GM20000 (cell line): ENCODE measurements around the gene PKDREJ.
"Not testable (repeated sequence)": the region's sequence is repeated elsewhere in the genome, so short reads cannot be mapped to it uniquely, and the experiment has no call there.

ENCODE experiments used
- DNase-seq: peaks from one replicate; pipeline ENCODE4 v3.0.0; 2012; ENCODE audit warnings: low spot score
- CTCF ChIP-seq: IDR thresholded peaks from 2 replicates; pipeline ENCODE4 v1.5.1; 2012; ENCODE audit warnings: mild to moderate bottlenecking, control low read depth; ENCODE audit errors: extremely low read depth, missing control alignments

The PKDREJ gene

DNA sequence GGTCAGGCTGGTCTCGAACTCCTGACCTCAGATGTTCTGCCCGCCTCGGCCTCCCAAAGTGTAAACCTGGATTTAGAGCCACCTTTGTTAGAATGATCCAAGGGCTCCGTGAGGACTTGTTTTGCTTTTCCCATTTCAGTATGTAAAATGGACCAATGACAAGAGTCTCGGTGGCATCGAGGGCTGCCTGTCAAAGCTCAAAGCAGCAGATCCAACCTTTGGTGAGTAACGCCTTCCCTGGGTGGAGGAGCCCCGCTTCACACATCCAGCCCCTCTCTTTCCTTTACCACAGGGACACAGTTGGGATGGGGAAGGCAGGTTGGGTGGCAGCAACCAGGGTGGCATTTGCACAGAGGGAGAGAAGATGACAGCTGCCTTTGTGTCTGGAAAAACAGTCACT, 9.1 kb upstream of the PKDREJ start:
- DNase-seq, result no peak
- TF ChIP-seq CTCF, result no peak

DNA sequence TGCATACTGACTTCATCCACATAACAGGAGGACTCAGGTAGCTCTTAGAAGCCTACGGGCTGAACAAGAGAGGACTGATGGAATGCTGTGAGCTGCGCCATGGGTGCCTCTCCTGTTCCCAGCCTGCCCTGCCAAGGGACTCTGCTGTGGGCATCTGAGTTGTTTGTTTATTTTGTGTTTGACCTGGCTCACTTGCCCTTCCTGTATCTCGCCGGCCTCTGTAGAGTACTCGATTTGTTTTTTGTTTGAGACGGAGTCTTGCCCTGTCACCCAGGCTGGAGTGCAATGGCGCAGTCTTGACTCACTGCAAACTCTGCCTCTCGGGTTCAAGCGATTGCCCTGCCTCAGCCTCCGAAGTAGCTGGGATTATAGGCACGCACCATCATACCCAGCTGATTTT, 6.4 kb upstream of the PKDREJ start:
- no peak for DNase-seq
- TF ChIP-seq CTCF, result no peak

GRCh38 chr22:46267431-46268279, 4.5 kb upstream of the PKDREJ start, which contains the start of gene TTC38:
Gene TTC38 (plus strand): TSS chr22:46268008. CDS start chr22:46268040, 32 bp downstream.
- DNase-seq, result peak; percentile 98
- TF ChIP-seq CTCF, result no peak

- not testable (repeated sequence) for DNase-seq
Observed at GRCh38 chr22:46265627-46266026, 2.5 kb upstream of the PKDREJ start.

DNA sequence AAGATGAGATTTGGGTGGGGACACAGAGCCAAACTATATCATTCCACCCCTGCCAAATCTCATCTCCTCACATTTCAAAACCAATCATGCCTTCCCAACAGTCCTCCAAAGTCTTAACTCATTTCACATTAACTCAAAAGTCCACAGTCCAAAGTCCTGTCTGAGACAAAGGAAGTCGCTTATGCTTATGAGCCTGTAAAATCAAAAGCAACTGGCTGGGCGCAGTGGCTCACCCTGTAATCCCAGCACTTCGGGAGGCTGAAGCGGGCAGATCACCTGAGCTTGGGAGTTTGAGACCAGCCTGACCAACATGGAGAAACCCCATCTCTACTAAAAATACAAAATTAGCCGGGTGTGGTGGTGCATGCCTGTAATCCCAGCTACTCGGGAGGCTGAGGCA, 1.4 kb upstream of the PKDREJ start:
- not testable (repeated sequence) for DNase-seq

DNA sequence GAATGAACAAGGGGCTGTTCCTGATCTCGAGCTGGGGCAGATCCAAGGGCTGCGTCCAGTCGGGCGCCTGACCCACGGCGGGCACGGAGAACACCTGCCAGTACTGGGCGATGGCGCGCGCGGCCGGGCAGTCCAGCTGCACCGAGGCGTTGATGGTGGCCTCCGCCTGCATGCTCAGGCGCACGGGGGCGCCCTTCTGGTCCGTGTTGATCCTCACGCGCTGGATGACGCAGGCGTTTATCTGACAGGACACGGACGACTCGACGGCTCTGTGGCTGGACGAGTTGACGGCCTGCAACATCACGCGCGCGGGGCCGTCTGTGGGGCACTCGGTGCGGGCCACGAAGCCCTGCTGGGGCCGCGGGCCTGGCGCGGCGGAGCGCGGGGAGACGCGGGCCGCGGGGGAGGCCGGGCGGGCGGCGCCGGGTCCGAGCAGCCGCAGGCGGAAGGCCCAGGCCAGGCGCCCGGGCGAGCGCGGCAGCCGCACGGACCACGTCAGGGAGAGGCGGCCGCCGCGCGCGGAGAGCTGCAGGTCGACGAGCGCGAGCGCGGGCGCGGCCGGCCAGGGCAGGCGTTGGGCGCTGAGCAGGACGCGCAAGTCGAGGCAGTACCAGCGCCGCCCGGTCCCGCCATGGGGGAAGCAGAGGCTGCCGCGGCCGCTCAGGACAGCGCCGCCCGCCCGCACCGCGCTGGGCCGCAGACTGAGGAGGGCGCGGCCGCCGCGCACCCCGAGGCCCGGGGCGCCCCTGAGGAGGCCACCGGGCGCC, 511 bp downstream of the PKDREJ start:
- DNase-seq, result peak; percentile 63
- TF ChIP-seq CTCF, result peak; percentile 10

- no peak for TF ChIP-seq CTCF
- no peak for DNase-seq
Observed at GRCh38 chr22:46260038-46260437, 3.1 kb downstream of the PKDREJ start.

DNA sequence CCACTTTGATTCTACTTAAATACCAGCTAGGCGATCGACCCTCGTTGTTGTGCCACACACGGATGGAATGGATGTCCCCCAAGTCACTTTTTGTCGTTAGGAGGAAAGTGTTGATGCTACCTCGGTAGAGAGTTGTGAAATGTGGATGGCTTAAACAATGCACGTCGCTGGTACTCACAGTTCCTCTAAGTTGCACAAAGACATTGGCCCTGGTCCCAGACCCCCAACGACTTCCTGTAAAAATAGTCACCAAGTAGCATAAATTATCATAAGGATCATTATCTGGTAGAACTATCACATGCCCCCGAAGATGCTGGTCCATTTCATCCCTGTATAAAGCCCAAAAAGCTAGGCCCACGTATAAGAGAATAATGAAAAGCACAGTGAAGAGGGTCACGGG, 3.8 kb downstream of the PKDREJ start:
- DNase-seq, result no peak
- TF ChIP-seq CTCF, result no peak
